ENCODE measurements around the gene NECTIN1. TPM values are rescaled to one million over a fixed set of nuclear protein-coding genes. Genes with fewer than 3 reads are reported as not detected.

NECTIN1 gene
- total RNA-seq, 1 experiment from 2014 or later, result 19.9 TPM

DNA sequence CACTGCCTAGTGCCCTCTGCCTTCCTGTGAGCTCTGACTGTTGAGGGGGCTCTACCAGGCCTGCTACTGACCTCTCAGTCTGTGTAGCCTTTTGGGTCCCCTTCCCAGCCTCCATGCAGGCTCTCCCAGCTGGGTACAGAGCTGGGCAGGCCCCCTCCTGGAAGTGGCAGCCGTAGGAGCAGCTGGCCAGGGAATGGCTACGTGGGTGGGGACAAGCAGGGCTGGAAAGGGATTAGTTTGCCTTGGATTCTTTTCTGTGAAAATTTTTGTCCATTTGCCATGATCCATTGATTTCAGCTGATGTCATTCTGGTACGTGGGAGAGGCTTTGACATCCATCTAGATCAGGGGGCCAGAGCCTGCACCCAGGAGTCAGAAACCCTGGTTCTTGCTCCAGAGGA lies 23.9 kb upstream of the NECTIN1 start:
- ChIA-PET CTCF (no interaction called here), POLR2A (ENCODE audit: unreplicated experiment) (no interaction called here)
- no peak overlapping the region for H3K4me2 ChIP-seq (ENCODE audit: low read length)
- no peaks in the 10 kb centered on the region for H3K9me2 ChIP-seq (replicated peaks; ENCODE audit: low read length)
- H3K27ac ChIP-seq (ENCODE audit: low read length), result no peak overlapping the region
- no peaks in the 10 kb centered on the region for H3F3A ChIP-seq (ENCODE audit: low read length, unreplicated experiment)
- no peak overlapping the region for H3K9ac ChIP-seq (ENCODE audit: low read length)
- H3K36me3 ChIP-seq (ENCODE audit: low read depth, low read length), result no peaks in the 10 kb centered on the region
- H3K27me3 ChIP-seq (ENCODE audit: low read length), result peaks cover 77% of the 10 kb centered on the region
- no peaks in the 10 kb centered on the region for H4K20me1 ChIP-seq (ENCODE audit: low read length)
- H3K4me1 ChIP-seq (ENCODE audit: insufficient read depth, low read length), result no peaks in the 10 kb centered on the region
- no TSS peak for BruUV-seq (replicated peaks)
- DNase-seq, result no peak
- TF ChIP-seq EZH2 (IDR thresholded peaks at IDR 0.05; ENCODE audit: low read length, unreplicated experiment), result no peak
- TF ChIP-seq, protein P1, sequence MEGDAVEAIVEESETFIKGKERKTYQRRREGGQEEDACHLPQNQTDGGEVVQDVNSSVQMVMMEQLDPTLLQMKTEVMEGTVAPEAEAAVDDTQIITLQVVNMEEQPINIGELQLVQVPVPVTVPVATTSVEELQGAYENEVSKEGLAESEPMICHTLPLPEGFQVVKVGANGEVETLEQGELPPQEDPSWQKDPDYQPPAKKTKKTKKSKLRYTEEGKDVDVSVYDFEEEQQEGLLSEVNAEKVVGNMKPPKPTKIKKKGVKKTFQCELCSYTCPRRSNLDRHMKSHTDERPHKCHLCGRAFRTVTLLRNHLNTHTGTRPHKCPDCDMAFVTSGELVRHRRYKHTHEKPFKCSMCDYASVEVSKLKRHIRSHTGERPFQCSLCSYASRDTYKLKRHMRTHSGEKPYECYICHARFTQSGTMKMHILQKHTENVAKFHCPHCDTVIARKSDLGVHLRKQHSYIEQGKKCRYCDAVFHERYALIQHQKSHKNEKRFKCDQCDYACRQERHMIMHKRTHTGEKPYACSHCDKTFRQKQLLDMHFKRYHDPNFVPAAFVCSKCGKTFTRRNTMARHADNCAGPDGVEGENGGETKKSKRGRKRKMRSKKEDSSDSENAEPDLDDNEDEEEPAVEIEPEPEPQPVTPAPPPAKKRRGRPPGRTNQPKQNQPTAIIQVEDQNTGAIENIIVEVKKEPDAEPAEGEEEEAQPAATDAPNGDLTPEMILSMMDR (conservative IDR thresholded peaks at IDR 0.05; ENCODE audit: low read depth, low read length), result no peak
- no peak for TF ChIP-seq EZH2phosphoT487 (IDR thresholded peaks at IDR 0.05; ENCODE audit: borderline replicate concordance, low read length)
- no peaks in the 10 kb centered on the region for H3K79me2 ChIP-seq (ENCODE audit: low read length)
- no peak overlapping the region for H2AFZ ChIP-seq (ENCODE audit: low read length)
- no peak overlapping the region for H3K4me3 ChIP-seq (ENCODE audit: low read length)
- ATAC-seq, result no peak
- intact Hi-C loops (cut with micrococcal nuclease), result no loop called here
- no peaks in the 10 kb centered on the region for H3K9me3 ChIP-seq (ENCODE audit: low read length)

DNA sequence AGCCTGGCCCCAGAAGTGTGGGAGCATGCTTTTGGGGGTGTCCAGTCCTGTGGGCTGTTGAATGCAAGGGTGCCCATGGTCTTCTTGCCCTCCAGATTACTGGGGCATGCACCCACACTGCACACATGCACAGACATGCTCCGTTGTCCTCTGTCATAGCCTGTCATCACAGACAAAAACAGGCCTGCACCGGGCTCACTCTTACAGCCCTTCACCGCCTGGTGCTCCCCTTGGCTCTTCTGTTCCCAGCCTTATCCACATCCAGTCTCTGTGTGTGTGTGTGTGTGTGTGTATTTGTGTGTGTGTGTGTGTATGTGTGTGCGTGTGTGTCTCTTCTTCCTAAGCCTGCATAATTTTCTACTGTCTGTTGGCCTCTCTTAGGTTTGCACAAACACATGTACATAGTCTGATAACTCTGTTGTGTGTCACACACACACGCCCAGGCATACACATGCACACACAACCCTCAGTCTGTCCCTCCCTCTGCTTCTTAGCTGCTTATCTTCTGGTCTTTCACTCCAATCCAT lies 23.4 kb upstream of the NECTIN1 start:
- TF ChIP-seq EZH2phosphoT487 (IDR thresholded peaks at IDR 0.05; ENCODE audit: borderline replicate concordance, low read length), result no peak
- TF ChIP-seq EZH2 (IDR thresholded peaks at IDR 0.05; ENCODE audit: low read length, unreplicated experiment), result no peak
- TF ChIP-seq, protein P1 (conservative IDR thresholded peaks at IDR 0.05; ENCODE audit: low read depth, low read length), result no peak
- no peaks in the 10 kb centered on the region for H3K79me2 ChIP-seq (ENCODE audit: low read length)
- no peak overlapping the region for H3K4me2 ChIP-seq (ENCODE audit: low read length)
- intact Hi-C loops (cut with micrococcal nuclease), result no loop called here
- H3K4me3 ChIP-seq (ENCODE audit: low read length), result no peak overlapping the region
- POLR2A ChIA-PET (ENCODE audit: unreplicated experiment), result no interaction called here
- no peaks in the 10 kb centered on the region for H3K4me1 ChIP-seq (ENCODE audit: insufficient read depth, low read length)
- H3K36me3 ChIP-seq (ENCODE audit: low read depth, low read length), result no peaks in the 10 kb centered on the region
- peaks cover 83% of the 10 kb centered on the region for H3K27me3 ChIP-seq (ENCODE audit: low read length)
- H4K20me1 ChIP-seq (ENCODE audit: low read length), result no peaks in the 10 kb centered on the region
- H3K9ac ChIP-seq (ENCODE audit: low read length), result no peak overlapping the region
- no peaks in the 10 kb centered on the region for H3K9me3 ChIP-seq (ENCODE audit: low read length)
- no peak overlapping the region for H2AFZ ChIP-seq (ENCODE audit: low read length)
- H3F3A ChIP-seq (ENCODE audit: low read length, unreplicated experiment), result no peaks in the 10 kb centered on the region
- DNase-seq, result no peak
- no peak overlapping the region for H3K27ac ChIP-seq (ENCODE audit: low read length)
- BruUV-seq (replicated peaks), result no TSS peak
- CTCF ChIA-PET, result no interaction called here
- no peaks in the 10 kb centered on the region for H3K9me2 ChIP-seq (replicated peaks; ENCODE audit: low read length)
- no peak for ATAC-seq

DNA sequence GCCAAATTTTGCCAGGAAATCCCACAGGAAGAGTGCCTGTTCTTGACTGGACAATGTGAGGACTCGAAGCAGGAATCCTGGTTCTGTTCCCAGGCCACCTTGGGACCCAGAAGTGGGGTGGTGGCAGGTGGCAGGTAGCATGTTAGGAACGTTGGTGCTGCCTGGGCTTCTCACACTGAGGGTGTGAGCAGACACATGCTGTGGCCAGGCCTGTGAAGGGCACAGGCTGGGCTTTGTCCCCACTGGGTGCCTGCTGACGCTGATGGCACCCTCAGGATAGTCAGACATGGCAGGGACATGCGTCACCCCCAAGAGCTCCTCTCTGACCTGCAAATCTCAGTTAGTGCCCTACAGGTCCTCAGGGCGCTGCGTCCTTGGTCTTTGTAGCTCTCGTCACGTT lies 21.1 kb upstream of the NECTIN1 start:
- TF ChIP-seq EZH2 (IDR thresholded peaks at IDR 0.05; ENCODE audit: low read length, unreplicated experiment) (no peak), EZH2phosphoT487 (IDR thresholded peaks at IDR 0.05; ENCODE audit: borderline replicate concordance, low read length) (no peak)
- TF ChIP-seq, protein P1 (conservative IDR thresholded peaks at IDR 0.05; ENCODE audit: low read depth, low read length), result no peak

More for the DNA sequence above, 21.1 kb upstream of the NECTIN1 start:
- no peak overlapping the region for H3K27ac ChIP-seq (ENCODE audit: low read length)
- no peaks in the 10 kb centered on the region for H3K9me2 ChIP-seq (replicated peaks; ENCODE audit: low read length)
- ATAC-seq (no peak), DNase-seq (no peak)
- H3K4me2 ChIP-seq (ENCODE audit: low read length), result no peak overlapping the region
- H3K4me1 ChIP-seq (ENCODE audit: insufficient read depth, low read length), result no peaks in the 10 kb centered on the region
- BruUV-seq (replicated peaks), result no TSS peak
- H3F3A ChIP-seq (ENCODE audit: low read length, unreplicated experiment), result no peaks in the 10 kb centered on the region
- H3K79me2 ChIP-seq (ENCODE audit: low read length), result no peaks in the 10 kb centered on the region
- ChIA-PET POLR2A (ENCODE audit: unreplicated experiment) (no interaction called here), CTCF (no interaction called here)
- H4K20me1 ChIP-seq (ENCODE audit: low read length), result no peaks in the 10 kb centered on the region
- H3K9me3 ChIP-seq (ENCODE audit: low read length), result no peaks in the 10 kb centered on the region
- H3K4me3 ChIP-seq (ENCODE audit: low read length), result no peak overlapping the region
- intact Hi-C loops (cut with micrococcal nuclease), result no loop called here
- no peaks in the 10 kb centered on the region for H3K36me3 ChIP-seq (ENCODE audit: low read depth, low read length)
- H3K9ac ChIP-seq (ENCODE audit: low read length), result no peak overlapping the region
- no peak overlapping the region for H2AFZ ChIP-seq (ENCODE audit: low read length)
- H3K27me3 ChIP-seq (ENCODE audit: low read length), result peaks cover 78% of the 10 kb centered on the region

Data from PC-3 (cell line).